ENCODE data around the gene CHST13.
"Not testable (repeated sequence)": the region's sequence is repeated elsewhere in the genome, so short reads cannot be mapped to it uniquely, and the experiment has no call there.

Gene CHST13

DNA sequence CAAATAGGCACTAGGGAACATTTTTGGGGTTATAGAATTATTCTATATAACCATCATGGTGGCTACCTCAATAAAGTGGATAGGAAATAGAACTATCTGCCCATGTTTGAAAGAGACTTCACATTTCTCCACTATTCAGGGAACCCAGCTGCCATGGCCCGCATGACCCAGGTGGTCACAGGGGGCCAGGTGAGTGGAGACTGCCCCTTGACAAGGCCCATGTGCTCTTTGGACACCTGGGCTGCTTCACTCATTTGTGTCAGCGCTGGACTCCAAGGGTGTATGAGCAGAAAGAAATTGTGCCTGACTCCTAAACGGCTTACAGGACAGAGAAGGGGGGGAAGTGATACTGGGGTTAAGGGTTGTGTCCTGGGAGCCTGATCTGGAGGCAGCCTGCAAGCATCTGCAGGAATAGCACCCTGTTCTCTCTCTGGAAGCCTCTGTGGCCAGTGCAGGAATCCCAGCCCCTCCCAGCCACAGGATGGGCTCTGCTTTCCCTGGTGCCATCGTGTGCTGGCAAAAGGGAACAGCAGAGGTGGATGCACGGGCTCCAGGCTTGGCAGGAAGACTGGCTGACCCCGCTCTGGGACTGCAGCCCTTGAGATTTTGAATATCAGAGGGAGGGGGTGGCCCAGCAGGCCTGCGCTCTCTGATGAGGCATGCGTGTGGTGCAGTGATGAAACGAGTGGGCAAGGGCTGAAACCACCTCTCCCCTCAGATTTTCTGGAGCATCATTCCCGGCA lies 43.9 kb downstream of the CHST13 start:
- CTCF ChIA-PET = no interaction called here
- no peak for DNase-seq
- Mint-ChIP-seq H3K27ac (no peak overlapping the region), H3K4me1 (no peaks in the 10 kb centered on the region), H3K9me3 (no peaks in the 10 kb centered on the region), H3K36me3 (no peaks in the 10 kb centered on the region), H3K4me3 (no peak overlapping the region), H3K27me3 (peaks cover 11% of the 10 kb centered on the region)

DNA sequence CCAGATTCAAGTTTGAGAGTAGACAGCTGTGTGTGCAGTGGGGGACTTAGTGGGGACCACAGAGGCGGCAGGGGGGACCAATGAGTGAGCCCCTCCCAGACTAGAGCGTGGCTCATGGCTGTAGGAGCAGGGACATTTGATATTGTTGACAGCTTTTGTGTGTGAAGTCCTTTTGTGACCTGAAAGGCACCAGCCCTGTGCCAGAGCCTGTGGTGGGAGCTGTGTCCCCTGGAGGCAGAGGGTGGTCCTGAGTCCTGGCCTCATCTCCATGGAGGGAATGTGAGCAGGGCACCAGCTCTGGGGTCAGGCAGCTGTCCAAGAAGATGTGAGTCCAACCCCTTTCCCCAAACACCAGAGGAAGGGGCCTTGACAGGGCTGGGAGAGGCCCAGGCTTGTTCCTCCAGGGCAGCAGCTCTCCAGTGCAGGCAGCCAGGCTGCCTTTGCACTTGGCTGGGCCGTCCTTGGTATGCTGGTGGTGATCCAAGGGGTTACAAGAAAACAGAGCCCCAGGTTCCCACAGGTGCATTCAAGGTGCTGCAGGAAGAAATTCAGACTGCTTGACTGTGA lies 44.9 kb downstream of the CHST13 start:
- CTCF ChIA-PET = no interaction called here
- no peaks in the 10 kb centered on the region for H3K9me3 Mint-ChIP-seq
- DNase-seq = no peak
- peaks cover 11% of the 10 kb centered on the region for H3K27me3 Mint-ChIP-seq
- H3K4me1 Mint-ChIP-seq = no peaks in the 10 kb centered on the region
- no peaks in the 10 kb centered on the region for H3K36me3 Mint-ChIP-seq
- H3K27ac Mint-ChIP-seq = no peak overlapping the region
- H3K4me3 Mint-ChIP-seq = no peak overlapping the region

DNA sequence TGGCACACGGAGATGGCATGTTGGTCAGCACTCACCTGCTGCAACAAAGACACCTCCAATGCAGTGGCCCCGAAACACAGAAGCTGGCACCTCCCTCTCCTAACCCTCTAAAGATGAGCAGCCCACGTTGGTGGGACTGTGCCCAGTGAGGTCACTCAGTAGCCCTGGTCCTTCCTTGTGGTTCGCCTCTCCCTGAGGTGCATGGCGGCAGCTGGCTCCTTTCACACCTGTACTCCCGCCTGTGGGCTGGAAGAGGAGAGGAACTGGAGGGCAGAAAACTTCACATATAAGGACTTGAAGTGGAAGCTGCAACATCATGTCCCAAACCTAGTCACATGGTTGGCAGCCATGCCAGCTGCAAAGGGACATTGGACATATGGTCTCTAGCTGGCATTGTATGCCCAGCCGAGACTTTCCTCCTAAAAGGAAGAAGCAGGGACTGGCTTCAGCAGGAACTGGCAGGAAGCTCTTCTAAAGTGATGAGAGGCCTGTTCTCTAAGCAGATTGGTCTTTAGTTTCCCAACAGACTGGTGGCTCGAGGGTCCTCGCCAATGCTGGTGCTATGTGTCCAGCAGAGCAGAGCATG lies 45.5 kb downstream of the CHST13 start:
- H3K4me3 Mint-ChIP-seq = no peak overlapping the region
- no peaks in the 10 kb centered on the region for H3K36me3 Mint-ChIP-seq

DNA sequence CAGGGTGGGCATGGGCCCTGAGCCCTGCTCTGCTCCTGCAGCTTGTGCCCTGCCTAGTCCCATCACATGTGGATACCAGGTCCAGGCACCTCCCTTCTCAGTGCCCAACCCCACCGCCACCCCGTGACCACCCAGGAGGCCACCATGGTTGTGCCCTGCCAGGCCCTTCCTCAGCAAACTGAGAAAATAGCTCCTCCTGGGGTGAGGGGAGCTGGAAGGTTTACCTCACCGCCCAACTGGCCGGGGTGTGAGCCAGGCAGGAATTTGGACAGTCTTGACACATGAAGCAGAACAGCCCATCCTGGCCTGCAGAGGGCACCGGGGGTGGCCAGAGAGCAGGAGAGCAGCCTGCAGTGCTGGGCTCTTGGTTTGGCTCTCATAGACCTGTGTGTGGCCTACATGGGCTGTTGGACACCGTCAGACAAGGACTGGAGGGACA lies 46.2 kb downstream of the CHST13 start:
- Mint-ChIP-seq H3K27ac (no peak overlapping the region), H3K9me3 (no peaks in the 10 kb centered on the region), H3K27me3 (peaks cover 8% of the 10 kb centered on the region), H3K4me3 (no peak overlapping the region), H3K4me1 (no peaks in the 10 kb centered on the region), H3K36me3 (no peaks in the 10 kb centered on the region)
- CTCF ChIA-PET = no interaction called here
- no peak for DNase-seq

More for the DNA sequence above, 45.5 kb downstream of the CHST13 start:
- Mint-ChIP-seq H3K27me3 (peaks cover 11% of the 10 kb centered on the region), H3K4me1 (no peaks in the 10 kb centered on the region), H3K27ac (no peak overlapping the region), H3K9me3 (no peaks in the 10 kb centered on the region)
- CTCF ChIA-PET = no interaction called here
- no peak for DNase-seq

DNA sequence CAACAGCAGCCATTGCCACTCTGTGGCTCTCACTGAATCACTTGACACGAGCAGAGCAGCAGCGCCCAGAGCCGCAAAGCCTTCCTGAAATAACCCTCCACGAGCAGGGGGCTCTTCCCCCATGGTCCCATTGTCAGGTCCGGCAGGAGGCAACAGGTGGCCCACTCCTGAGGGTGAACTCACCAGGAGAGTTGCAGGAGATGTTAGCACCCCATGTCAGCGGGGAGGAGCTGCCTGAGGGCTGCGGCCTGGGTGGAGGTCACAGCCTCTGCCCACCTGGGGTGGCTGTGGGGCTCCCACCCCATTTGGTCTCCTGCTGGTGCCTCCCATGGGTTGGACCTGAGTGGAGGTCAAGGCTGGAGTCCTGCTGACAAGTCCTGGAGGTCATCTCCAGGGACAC lies 47.1 kb downstream of the CHST13 start:
- no peak for DNase-seq
- Mint-ChIP-seq H3K9me3 (no peaks in the 10 kb centered on the region), H3K4me1 (no peaks in the 10 kb centered on the region), H3K27me3 (peaks cover 7% of the 10 kb centered on the region), H3K4me3 (no peak overlapping the region), H3K36me3 (no peaks in the 10 kb centered on the region), H3K27ac (no peak overlapping the region)
- CTCF ChIA-PET = no interaction called here

DNA sequence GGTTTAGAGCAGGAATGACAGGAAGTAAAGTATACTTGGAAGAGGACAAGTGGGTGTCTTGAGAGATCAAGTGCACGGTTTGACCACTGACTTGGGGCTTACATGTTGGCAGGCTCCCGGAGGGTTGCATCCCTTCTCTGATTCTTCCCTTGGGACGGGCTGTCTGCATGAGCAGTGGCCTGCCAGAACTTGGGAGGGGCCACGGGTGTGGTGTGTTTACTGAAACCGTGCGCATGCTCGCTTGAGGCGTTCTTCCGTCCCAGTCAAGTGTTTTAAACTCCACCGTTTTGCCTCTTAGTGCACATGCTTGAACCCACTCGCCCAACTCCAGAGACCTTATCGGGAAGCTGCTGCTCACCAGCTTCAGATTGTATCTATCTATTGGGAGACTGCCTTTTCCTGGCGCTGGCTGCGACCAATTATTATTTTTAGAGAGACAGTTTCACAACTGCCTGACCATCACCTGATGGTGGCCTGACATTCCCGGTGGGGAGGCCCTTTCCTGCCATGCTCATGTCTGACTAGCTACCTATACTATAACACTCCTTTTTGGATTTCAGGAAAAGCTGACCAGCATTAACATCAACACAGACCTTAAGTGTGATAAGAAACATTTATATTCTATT lies 49.6 kb downstream of the CHST13 start:
- CTCF ChIA-PET = no interaction called here
- no peak for DNase-seq
- no peak overlapping the region for H3K27ac Mint-ChIP-seq
- peaks cover 7% of the 10 kb centered on the region for H3K27me3 Mint-ChIP-seq
- H3K4me3 Mint-ChIP-seq = no peak overlapping the region
- no peaks in the 10 kb centered on the region for H3K4me1 Mint-ChIP-seq
- no peaks in the 10 kb centered on the region for H3K9me3 Mint-ChIP-seq
- no peaks in the 10 kb centered on the region for H3K36me3 Mint-ChIP-seq

DNA sequence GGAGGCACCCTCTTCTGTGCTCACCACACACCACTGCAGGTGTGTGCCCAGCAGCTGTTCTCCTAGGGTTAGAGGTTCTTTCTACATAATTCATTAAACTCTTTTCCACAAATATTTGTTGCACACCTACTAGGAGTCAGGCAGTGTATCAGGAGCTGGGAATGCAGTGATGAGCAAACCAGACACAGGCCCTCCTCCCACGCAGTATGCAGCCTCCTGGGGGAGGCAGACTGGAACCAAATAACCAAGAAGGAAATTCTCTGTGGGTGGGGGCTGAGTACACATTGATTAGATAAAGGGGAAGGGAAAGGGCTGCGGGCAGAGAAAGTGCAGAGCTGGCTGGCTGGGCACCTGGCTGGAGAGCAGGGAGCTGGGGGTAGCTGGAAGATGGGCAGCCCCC lies 53.3 kb downstream of the CHST13 start:
- Mint-ChIP-seq H3K36me3 (no peaks in the 10 kb centered on the region), H3K4me1 (no peaks in the 10 kb centered on the region), H3K27ac (no peak overlapping the region), H3K9me3 (no peaks in the 10 kb centered on the region), H3K4me3 (no peak overlapping the region), H3K27me3 (peaks cover 16% of the 10 kb centered on the region)
- CTCF ChIA-PET = no interaction called here
- no peak for DNase-seq

DNA sequence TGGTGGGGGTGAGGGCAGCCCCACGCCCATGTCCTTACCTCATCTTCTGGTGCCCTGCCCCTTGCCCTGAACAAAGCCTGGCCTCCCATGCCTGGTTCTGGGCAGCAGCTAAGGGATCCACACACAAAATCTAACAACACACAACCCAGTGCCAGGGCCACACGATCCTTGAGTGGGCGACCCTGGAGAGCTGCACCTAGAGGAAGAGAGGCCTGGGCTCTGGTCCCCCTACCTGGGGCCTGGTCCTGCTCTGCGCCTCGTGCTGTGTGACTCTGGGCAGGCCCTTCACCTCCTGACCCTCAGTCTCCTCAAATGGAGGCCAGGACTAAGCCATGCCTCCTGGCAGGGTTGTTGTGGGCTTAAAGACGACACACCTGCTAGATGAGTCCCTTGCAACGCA lies 54.7 kb downstream of the CHST13 start:
- Mint-ChIP-seq H3K9me3 (no peaks in the 10 kb centered on the region), H3K27me3 (peaks cover 14% of the 10 kb centered on the region), H3K4me1 (no peaks in the 10 kb centered on the region), H3K4me3 (no peak overlapping the region), H3K27ac (no peak overlapping the region), H3K36me3 (no peaks in the 10 kb centered on the region)
- no peak for DNase-seq
- CTCF ChIA-PET = no interaction called here

DNA sequence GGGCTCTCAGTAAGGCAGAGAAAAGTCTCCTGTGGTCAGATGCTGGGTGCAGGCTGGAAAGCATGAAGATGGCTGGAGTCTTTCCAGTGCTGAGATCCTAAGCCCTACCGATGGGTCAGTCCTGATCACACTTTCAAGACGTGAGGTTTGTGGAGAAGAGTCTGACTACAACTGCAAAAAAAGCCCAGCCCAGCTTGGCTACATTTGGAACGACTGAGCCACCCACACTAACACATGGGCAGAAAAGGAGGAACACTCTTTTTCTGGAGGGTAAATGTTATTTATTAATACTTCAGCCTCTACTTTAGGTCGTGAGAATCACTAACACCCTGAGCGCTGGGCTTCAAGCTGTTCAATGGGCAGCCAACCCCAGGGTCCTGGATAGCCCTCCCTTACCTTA lies 56.8 kb downstream of the CHST13 start:
- no peaks in the 10 kb centered on the region for H3K9me3 Mint-ChIP-seq
- no peaks in the 10 kb centered on the region for H3K4me1 Mint-ChIP-seq
- CTCF ChIA-PET = no interaction called here
- no peak overlapping the region for H3K4me3 Mint-ChIP-seq
- no peaks in the 10 kb centered on the region for H3K36me3 Mint-ChIP-seq
- H3K27ac Mint-ChIP-seq = no peak overlapping the region
- H3K27me3 Mint-ChIP-seq = peaks cover 14% of the 10 kb centered on the region
- DNase-seq = no peak

DNA sequence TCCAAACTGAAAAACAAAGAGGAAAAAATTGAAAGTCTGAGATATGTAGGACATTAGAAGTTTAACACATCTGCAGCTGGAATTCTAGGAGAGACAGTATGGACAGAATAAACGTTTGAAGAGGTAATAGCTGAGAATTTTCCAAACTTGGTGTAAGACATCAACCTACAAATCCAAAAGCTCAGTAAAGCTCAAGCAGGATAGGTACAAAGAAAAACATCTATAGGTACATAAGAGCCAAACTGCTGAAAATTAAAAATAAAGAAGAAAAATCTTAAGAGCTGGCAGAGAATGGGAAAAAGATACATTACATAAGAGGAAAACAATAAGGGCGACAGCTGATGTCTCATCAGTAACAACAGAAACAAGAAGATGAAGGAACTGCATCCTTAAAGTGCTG lies 57.6 kb downstream of the CHST13 start:
- Mint-ChIP-seq H3K27ac (no peak overlapping the region), H3K27me3 (peaks cover 14% of the 10 kb centered on the region), H3K4me1 (no peaks in the 10 kb centered on the region), H3K4me3 (no peak overlapping the region), H3K9me3 (no peaks in the 10 kb centered on the region), H3K36me3 (no peaks in the 10 kb centered on the region)
- CTCF ChIA-PET = no interaction called here
- no peak for DNase-seq

DNA sequence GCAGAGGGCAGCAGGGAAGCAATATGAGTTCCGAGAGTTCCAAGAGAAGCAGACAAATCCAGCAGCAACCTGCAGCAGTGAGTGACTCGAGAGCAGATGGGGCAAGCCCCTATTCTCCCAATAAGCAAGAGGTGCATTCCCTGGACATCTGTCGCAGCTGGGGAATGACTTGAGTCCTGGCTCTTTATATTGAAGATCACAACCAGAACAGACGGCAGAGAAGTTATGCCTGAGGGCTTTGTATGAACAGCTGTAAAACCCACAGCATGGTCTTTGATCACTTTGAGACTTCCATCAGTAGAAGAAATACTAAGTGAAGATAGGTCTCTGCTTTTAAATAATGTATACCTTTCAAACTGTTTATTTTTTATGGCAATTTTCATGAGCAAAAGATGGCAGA lies 58.4 kb downstream of the CHST13 start:
- CTCF ChIA-PET = no interaction called here
- Mint-ChIP-seq H3K27me3 (peaks cover 14% of the 10 kb centered on the region), H3K9me3 (no peaks in the 10 kb centered on the region), H3K36me3 (no peaks in the 10 kb centered on the region), H3K4me3 (no peak overlapping the region), H3K27ac (no peak overlapping the region), H3K4me1 (no peaks in the 10 kb centered on the region)
- no peak for DNase-seq

DNA sequence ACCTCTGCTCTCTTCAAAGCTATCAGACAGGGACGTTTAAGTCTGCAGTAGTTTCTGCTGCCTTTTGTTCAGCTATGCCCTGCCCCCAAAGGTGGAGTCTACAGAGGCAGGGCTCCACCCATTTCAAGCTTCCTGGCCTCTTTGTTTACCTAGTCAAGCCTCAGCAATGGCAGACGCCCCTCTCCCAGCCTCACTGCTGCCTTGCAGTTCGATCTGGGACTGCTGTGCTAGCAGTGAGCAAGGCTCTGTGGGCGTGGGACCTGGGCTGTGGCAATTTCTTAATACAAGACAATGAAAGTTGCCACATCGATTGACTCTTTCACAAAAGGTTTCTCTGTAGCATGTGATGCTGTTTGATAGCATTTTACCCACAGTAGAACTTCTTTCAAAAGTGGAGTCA lies 67.6 kb downstream of the CHST13 start:
- H3K4me1 Mint-ChIP-seq, H3K4me3 Mint-ChIP-seq, H3K36me3 Mint-ChIP-seq, DNase-seq, CTCF ChIA-PET, H3K9me3 Mint-ChIP-seq, H3K27ac Mint-ChIP-seq: not testable (repeated sequence)
- H3K27me3 Mint-ChIP-seq = peaks cover 14% of the 10 kb centered on the region
